ENCODE measurements around the gene PSMD1. TPM values are rescaled to one million over a fixed set of nuclear protein-coding genes. Genes with fewer than 3 reads are reported as not detected.

Gene PSMD1
- total RNA-seq, 1 experiment from 2014 or later, result 133 TPM

- Histone ChIP-seq H3K4me1 (ENCODE audit: control insufficient read depth in 1 of 2, insufficient read depth in 2 of 2, low read length in 2 of 2) (peaks cover 0 to 6% of the 10 kb centered on the region in 2 experiments; a peak in 1 of 4 replicates), H3K4me2 (ENCODE audit: low read length) (no peak overlapping the region), H4K20me1 (ENCODE audit: insufficient read depth) (0 out of 2 replicates have a peak, but pooled peaks cover 4% of the 10 kb centered on the region), H2AFZ (ENCODE audit: low read depth, low read length, poor library complexity, severe bottlenecking) (no peak overlapping the region), H3K9me2 (ENCODE audit: insufficient read depth) (no peaks in the 10 kb centered on the region), H3K9me3 (ENCODE audit: control insufficient read depth in 1 of 2, insufficient read depth in 1 of 2, low read depth in 1 of 2, low read length in 2 of 2) (no peaks in the 10 kb centered on the region), H3K4me3 (replicated peaks in 1 of 2; ENCODE audit: low read depth in 1 of 2, low read length in 2 of 2) (no peak overlapping the region), H3K27me3 (ENCODE audit: insufficient read depth, low read length) (no peaks in the 10 kb centered on the region), H3K27ac (ENCODE audit: low read depth, low read length) (no peak overlapping the region), H3K9ac (ENCODE audit: low read length) (no peak overlapping the region), H3K36me3 (ENCODE audit: control insufficient read depth in 1 of 2, insufficient read depth in 2 of 2, low read length in 2 of 2) (peaks cover 9 to 26% of the 10 kb centered on the region in 2 experiments; a peak in 3 of 4 replicates), H3K79me2 (ENCODE audit: insufficient read depth, low read length) (no peaks in the 10 kb centered on the region)
- ChIA-PET CTCF (no interaction called here), RAD21 (ENCODE audit: low non-redundant PET in 1 of 2, low total read pairs in 2 of 2, uncharacterized antibody in 2 of 2, unreplicated experiment in 2 of 2) (no interaction called here), POLR2A (no interaction called here)
- intact Hi-C loops (cut with micrococcal nuclease), result no loop called here
- TF ChIP-seq ATF3 (IDR thresholded peaks at IDR 0.05) (no peak), MAX (IDR thresholded peaks at IDR 0.05) (no peak), SP1 (IDR thresholded peaks at IDR 0.05; ENCODE audit: low read depth) (no peak), ZBTB33 (IDR thresholded peaks at IDR 0.05; ENCODE audit: extremely low read depth, insufficient replicate concordance, low read length) (no peak), EGR1 (IDR thresholded peaks at IDR 0.05; ENCODE audit: low read depth) (no peak), YY1 (IDR thresholded peaks at IDR 0.05; ENCODE audit: extremely low read depth, insufficient replicate concordance, low read depth, low read length) (no peak), ZNF274 (IDR thresholded peaks at IDR 0.05; ENCODE audit: low read depth, low read length) (no peak), FOSL1 (IDR thresholded peaks at IDR 0.05; ENCODE audit: low read depth) (no peak), POLR2AphosphoS5 (IDR thresholded peaks at IDR 0.05; ENCODE audit: low read depth, low read length) (no peak), POLR2A (IDR thresholded peaks at IDR 0.05; ENCODE audit: borderline replicate concordance, extremely low read depth, insufficient read depth, insufficient read length) (no peak), REST (IDR thresholded peaks at IDR 0.05; ENCODE audit: low read depth) (no peak)
- DNase-seq (ENCODE audit: low read depth, low spot score) (no peak), ATAC-seq (no peak)
- BruUV-seq (replicated peaks), result no TSS peak
Measured at GRCh38 chr2:231161877-231162329, 105.2 kb downstream of the PSMD1 start.
